IMR-90 (cell line): ENCODE measurements around the gene KMT2A. TPM values are rescaled to one million over a fixed set of nuclear protein-coding genes. Genes with fewer than 3 reads are reported as not detected.

Source experiments
- ATAC-seq: fragments of 200-7000 bp; cut with Tn5 transposase; 2 replicates; pipeline ENCODE4 v1.9.1; 2020; ENCODE audit warnings: low read depth, mild to moderate bottlenecking, moderate library complexity
- BruUV-seq: library from RNA; stranded (reverse); fragments of 400-500 nt; replicated peaks from 2 replicates; lab custom pipeline; 2021; lab: Mats Ljungman, UMichigan
- CTCF ChIA-PET: fragments of 300-600 bp; formaldehyde crosslinking; extraction: SDS; loops from one replicate; lab custom pipeline; 2021; ENCODE audit warnings: antibody characterized with exemption; lab: Yijun Ruan, JAX
- POLR2A ChIA-PET: fragments of 300-600 bp; sonication (Branson Sonifier 250); formaldehyde crosslinking; loops from one replicate; lab custom pipeline; 2022; ENCODE audit warnings: antibody characterized with exemption; ENCODE audit not compliant: unreplicated experiment; lab: Charles Lee
- DNase-seq: peaks from one replicate; pipeline ENCODE4 v3.0.0; 2013
- H2AFZ ChIP-seq: replicated peaks from 2 replicates; pipeline ENCODE3; 2013; ENCODE audit warnings: low read length, mild to moderate bottlenecking; ENCODE audit not compliant: poor library complexity
- H2AK5ac ChIP-seq: 2 replicates; pipeline ENCODE4 v1.6.1; 2013; ENCODE audit warnings: low read depth, low read length, inconsistent platforms
- H2AK9ac ChIP-seq: replicated peaks from 2 replicates; pipeline ENCODE3; 2013; ENCODE audit warnings: mild to moderate bottlenecking, low read depth, low read length, moderate library complexity; ENCODE audit not compliant: poor library complexity
- H2BK120ac ChIP-seq: 2 replicates; pipeline ENCODE4 v1.6.1; 2013; ENCODE audit warnings: low read depth, low read length, inconsistent platforms
- H2BK15ac ChIP-seq: 3 replicates; pipeline ENCODE4 v1.6.1; 2013; ENCODE audit warnings: low read depth, low read length, inconsistent platforms
- H2BK20ac ChIP-seq: 2 replicates; pipeline ENCODE4 v1.6.1; 2013; ENCODE audit warnings: low read depth, mild to moderate bottlenecking, inconsistent platforms, low read length, moderate library complexity
- H2BK5ac ChIP-seq: 2 replicates; pipeline ENCODE4 v1.6.1; 2013; ENCODE audit warnings: mild to moderate bottlenecking, low read depth, low read length, inconsistent platforms; ENCODE audit not compliant: poor library complexity, severe bottlenecking
- H3K14ac ChIP-seq: replicated peaks from 2 replicates; pipeline ENCODE4 v1.6.1; 2013; ENCODE audit warnings: low read depth, low read length, inconsistent platforms
- H3K18ac ChIP-seq: 2 replicates; pipeline ENCODE4 v1.6.1; 2013; ENCODE audit warnings: low read depth, low read length, control low read depth
- H3K23ac ChIP-seq: 2 replicates; pipeline ENCODE4 v1.6.1; 2013; ENCODE audit warnings: low read depth, low read length, inconsistent platforms
- H3K27ac ChIP-seq: 2 replicates; pipeline ENCODE4 v1.5.1; 2013; ENCODE audit warnings: mild to moderate bottlenecking, control low read depth, low read length; ENCODE audit not compliant: insufficient read depth
- H3K27me3 ChIP-seq: 2 replicates; pipeline ENCODE4 v1.6.1; 2013; ENCODE audit warnings: low read length; ENCODE audit not compliant: control insufficient read depth, insufficient read depth
- H3K36me3 ChIP-seq: 2 replicates; pipeline ENCODE4 v1.6.1; 2013; ENCODE audit warnings: low read length, mixed read lengths; ENCODE audit not compliant: control insufficient read depth, insufficient read depth
- H3K4ac ChIP-seq: 2 replicates; pipeline ENCODE4 v1.6.1; 2013; ENCODE audit warnings: low read depth, low read length, inconsistent platforms
- H3K4me1 ChIP-seq: 2 replicates; pipeline ENCODE4 v1.6.1; 2013; ENCODE audit warnings: low read length, mixed read lengths; ENCODE audit not compliant: control insufficient read depth, insufficient read depth
- H3K4me2 ChIP-seq: 2 replicates; pipeline ENCODE4 v1.6.1; 2013; ENCODE audit warnings: low read depth, mild to moderate bottlenecking, control low read depth, low read length, moderate library complexity
- H3K4me3 ChIP-seq: 2 replicates; pipeline ENCODE4 v1.5.1; 2013; ENCODE audit warnings: low read depth, mild to moderate bottlenecking, control low read depth, low read length, moderate library complexity; ENCODE audit not compliant: insufficient read depth
- H3K56ac ChIP-seq: 2 replicates; pipeline ENCODE4 v1.6.1; 2013; ENCODE audit warnings: low read length, inconsistent platforms; ENCODE audit not compliant: insufficient read depth; ENCODE audit errors: extremely low read depth
- H3K79me1 ChIP-seq, 2 experiments: 2 replicates each; pipeline ENCODE4 v1.6.1; 2013; ENCODE audit warnings: low read length in 2 of 2, inconsistent platforms in 1 of 2, low read depth in 1 of 2
- H3K9ac ChIP-seq: 2 replicates; pipeline ENCODE4 v1.6.1; 2013; ENCODE audit warnings: low read depth, low read length, control low read depth
- H3K9me1 ChIP-seq: 2 replicates; pipeline ENCODE4 v1.6.1; 2013; ENCODE audit warnings: low read length, inconsistent platforms; ENCODE audit not compliant: insufficient read depth
- H3K9me3 ChIP-seq: 2 replicates; pipeline ENCODE4 v1.6.1; 2013; ENCODE audit warnings: low read length; ENCODE audit not compliant: control insufficient read depth, insufficient read depth
- H4K20me1 ChIP-seq: 2 replicates; pipeline ENCODE4 v1.6.1; 2013; ENCODE audit warnings: low read length, inconsistent platforms; ENCODE audit not compliant: insufficient read depth
- H4K5ac ChIP-seq: 2 replicates; pipeline ENCODE4 v1.6.1; 2013; ENCODE audit warnings: mild to moderate bottlenecking, low read depth, low read length, control low read depth
- H4K8ac ChIP-seq, 2 experiments: 2 replicates each; pipeline ENCODE4 v1.6.1; 2013; ENCODE audit warnings: low read depth in 2 of 2, low read length in 2 of 2, control low read depth in 1 of 2, inconsistent platforms in 1 of 2
- H4K91ac ChIP-seq: 2 replicates; pipeline ENCODE4 v1.6.1; 2013; ENCODE audit warnings: low read depth, low read length, inconsistent platforms; ENCODE audit not compliant: insufficient read depth
- FOS ChIP-seq: fragments of 150-350 bp; IDR thresholded peaks from 2 replicates; pipeline ENCODE4 v1.6.1; 2016; ENCODE audit warnings: low read depth, low read length
- RFX5 ChIP-seq: IDR thresholded peaks from 2 replicates; pipeline ENCODE4 v1.8.0; 2012; ENCODE audit warnings: low read depth, mild to moderate bottlenecking, low read length, moderate library complexity
- WGBS, 2 experiments: methylation state at CpG; one replicate each; pipeline versions ENCODE4 v1.1.5 to v1.1.7; 2013; ENCODE audit warnings: missing lambda C conversion rate in 2 of 2; ENCODE audit not compliant: insufficient read length in 1 of 2; ENCODE audit errors: extremely low coverage in 2 of 2; 5-methylcytosine and 5-hydroxymethylcytosine counted together
- dilution Hi-C: fragments of 300-500 bp; cut with HindIII; formaldehyde crosslinking; loops from one replicate; pipeline ENCODE4 v1.14.3; 2018; ENCODE audit warnings: low sequenced_read_pairs; ENCODE audit not compliant: unreplicated experiment
- in situ Hi-C: fragments of 300-500 bp; cut with MboI; formaldehyde crosslinking; loops from 3 replicates; pipeline ENCODE4 v1.14.3; 2019; ENCODE audit warnings: low sequenced_read_pairs, inconsistent platforms, mixed read lengths
- intact Hi-C: fragments of 100-400 bp; cut with micrococcal nuclease; formaldehyde crosslinking; loops from 2 replicates; pipeline ENCODE4 v1.10.0; 2022
- polyA plus RNA-seq, 3 experiments: library from polyadenylated mRNA; depleted of rRNA; stranded (reverse); fragments of >200 nt; gene quantifications; 2 replicates each; pipeline ENCODE4 v1.2.3, GENCODE V29; 2012; ENCODE audit warnings: low replicate concordance in 1 of 3
- total RNA-seq: library from RNA; depleted of rRNA; stranded (reverse); fragments of >200 nt; gene quantifications from 2 replicates; pipeline ENCODE4 v1.2.3, GENCODE V29; 2012

Gene KMT2A
- total and polyA plus RNA-seq, 2 of the 4 experiments (the other 2 are of a cell fraction), result 18.2 to 21.1 TPM

DNA sequence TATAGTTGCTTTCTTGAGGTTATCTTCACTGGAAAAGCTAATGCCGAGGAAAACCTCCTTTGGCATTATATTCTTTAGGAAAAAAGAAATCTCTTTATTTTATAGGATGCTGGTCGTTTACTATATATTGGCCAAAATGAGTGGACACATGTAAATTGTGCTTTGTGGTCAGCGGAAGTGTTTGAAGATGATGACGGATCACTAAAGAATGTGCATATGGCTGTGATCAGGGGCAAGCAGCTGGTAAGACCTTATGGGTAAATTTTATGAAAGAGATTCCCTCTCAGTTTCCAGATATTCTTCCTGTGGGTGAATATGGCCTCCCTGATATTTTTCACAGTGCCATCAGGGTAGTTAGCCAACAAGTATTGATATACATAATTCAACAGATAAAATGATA is 61.5 kb downstream of the KMT2A start:
- no peaks in the 10 kb centered on the region for H4K20me1 ChIP-seq
- H3K27ac ChIP-seq, result no peak overlapping the region
- TF ChIP-seq FOS (no peak), RFX5 (no peak)
- H2BK15ac ChIP-seq, result no peak overlapping the region
- H3K9me3 ChIP-seq, result no peaks in the 10 kb centered on the region
- no peak overlapping the region for H2BK120ac ChIP-seq
- H3K4ac ChIP-seq, result no peak overlapping the region
- H2BK20ac ChIP-seq, result no peak overlapping the region
- ChIA-PET CTCF (interaction anchor here (0.6 kb wide), 2 partner anchors 17 to 107 kb away, joined by 3 to 4 read pairs; no protein-coding TSS in a partner anchor), POLR2A (no interaction called here)
- peaks cover 58% of the 10 kb centered on the region for H3K36me3 ChIP-seq
- no peak overlapping the region for H3K9ac ChIP-seq
- H4K5ac ChIP-seq, result no peak overlapping the region
- H3K9me1 ChIP-seq, result no peaks in the 10 kb centered on the region
- DNase-seq, result peak; percentile 68
- no peak overlapping the region for H3K14ac ChIP-seq
- no peak for ATAC-seq
- H4K8ac ChIP-seq, result no peak overlapping the region
- H3K27me3 ChIP-seq, result no peaks in the 10 kb centered on the region
- H2BK5ac ChIP-seq, result no peak overlapping the region
- no peak overlapping the region for H3K4me3 ChIP-seq
- H3K56ac ChIP-seq, result no peak overlapping the region
- no CpG with 5 or more reads among the region's 4 CpGs for WGBS, 2 experiments
- intact Hi-C loops, result no loop called here
- no peak overlapping the region for H2AFZ ChIP-seq
- no peak overlapping the region for H2AK5ac ChIP-seq
- no peaks in the 10 kb centered on the region; a peak in 1 of 4 replicates for H3K79me1 ChIP-seq
- in situ Hi-C loops, result no loop called here
- no peak overlapping the region for H2AK9ac ChIP-seq
- no peak overlapping the region for H3K18ac ChIP-seq
- no peak overlapping the region for H3K4me2 ChIP-seq
- H3K4me1 ChIP-seq, result peaks cover 2% of the 10 kb centered on the region; the same call in 1 of the 2 replicates
- TSS peak; percentile 17 for BruUV-seq
- H3K23ac ChIP-seq, result no peak overlapping the region
- no peak overlapping the region for H4K91ac ChIP-seq
- dilution Hi-C loops, result no loop called here
